Epithelial cell of prostate (primary cell): ENCODE data around the gene C20orf141.

Source experiments
- DNase-seq: peaks from one replicate; pipeline ENCODE4 v3.0.0-alpha.2; 2011; ENCODE audit warnings: low read depth, low spot score
- H3K27ac ChIP-seq: fragments of 450-650 bp; 2 replicates; pipeline ENCODE4 v1.5.1; 2017; ENCODE audit warnings: mild to moderate bottlenecking

Gene C20orf141

DNA sequence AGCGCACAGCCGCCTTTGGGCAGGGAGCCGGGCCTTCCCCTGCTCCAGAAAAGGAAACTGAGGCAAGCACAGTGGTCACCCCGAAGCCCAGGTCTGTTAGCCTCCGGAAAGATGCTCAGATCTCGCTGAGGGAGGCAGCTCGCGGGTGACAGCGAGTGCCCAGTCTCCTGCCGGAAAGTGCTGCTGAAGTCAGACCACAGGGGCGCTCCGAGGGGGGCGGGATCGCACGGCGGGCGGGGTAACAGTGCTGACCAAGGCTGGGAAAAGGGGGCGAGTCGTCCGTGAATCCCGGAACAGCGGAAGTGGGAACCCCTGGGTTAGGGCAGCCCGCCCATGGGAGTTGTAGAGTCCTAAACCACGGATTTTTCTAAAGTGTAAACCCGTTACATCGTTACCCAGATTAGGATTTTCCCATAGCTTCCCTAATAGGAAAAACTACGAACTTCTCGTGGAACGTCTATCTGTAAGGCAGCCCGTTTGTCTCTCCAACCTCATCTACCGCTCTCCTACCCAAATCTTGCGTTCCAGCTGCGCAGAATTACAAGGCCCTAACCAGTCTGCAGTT lies 26.3 kb downstream of the C20orf141 start:
- DNase-seq, result no peak

DNA sequence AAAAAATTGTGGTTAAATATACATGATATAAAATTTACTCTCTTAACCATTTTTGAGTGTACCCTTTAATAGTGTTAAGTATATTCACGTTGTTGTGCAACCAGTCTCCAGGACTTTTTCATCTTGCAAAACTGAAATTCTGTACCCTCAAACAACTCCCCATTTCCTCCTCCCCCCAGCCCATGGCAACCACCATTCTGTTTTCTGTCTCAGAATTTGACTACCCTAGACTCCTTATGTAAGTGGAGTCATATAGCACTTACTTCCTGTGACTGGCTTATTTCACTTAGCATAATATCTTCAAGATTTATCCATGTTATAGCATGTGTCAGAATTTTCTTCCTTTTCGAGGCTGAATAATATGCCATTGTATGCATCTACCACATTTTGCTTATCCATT lies 30.8 kb downstream of the C20orf141 start:
- no peak for DNase-seq
- H3K27ac ChIP-seq, result no peak overlapping the region

More for the DNA sequence above, 26.3 kb downstream of the C20orf141 start:
- H3K27ac ChIP-seq, result peak overlapping the region; percentile 54

DNA sequence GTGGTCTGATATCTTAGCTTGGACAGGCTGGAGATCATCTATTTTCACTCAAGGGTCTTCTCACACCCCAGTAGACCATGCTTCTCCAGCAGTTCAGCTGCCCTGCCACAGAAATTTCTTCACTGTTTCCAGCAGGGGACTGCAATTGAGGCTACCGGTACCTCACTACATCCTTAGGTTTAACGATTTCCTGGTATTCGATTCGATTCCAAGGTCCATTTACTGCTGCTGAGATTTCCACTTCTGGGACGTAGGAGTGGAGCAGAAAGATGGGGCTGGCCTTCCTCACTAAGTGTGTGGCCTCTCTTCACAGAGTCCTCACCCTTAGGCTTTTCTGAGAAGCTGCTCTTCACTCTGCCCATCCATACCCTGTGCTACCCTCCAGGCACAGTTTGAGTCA lies 31.9 kb downstream of the C20orf141 start:
- no peak for DNase-seq
- H3K27ac ChIP-seq, result no peak overlapping the region

DNA sequence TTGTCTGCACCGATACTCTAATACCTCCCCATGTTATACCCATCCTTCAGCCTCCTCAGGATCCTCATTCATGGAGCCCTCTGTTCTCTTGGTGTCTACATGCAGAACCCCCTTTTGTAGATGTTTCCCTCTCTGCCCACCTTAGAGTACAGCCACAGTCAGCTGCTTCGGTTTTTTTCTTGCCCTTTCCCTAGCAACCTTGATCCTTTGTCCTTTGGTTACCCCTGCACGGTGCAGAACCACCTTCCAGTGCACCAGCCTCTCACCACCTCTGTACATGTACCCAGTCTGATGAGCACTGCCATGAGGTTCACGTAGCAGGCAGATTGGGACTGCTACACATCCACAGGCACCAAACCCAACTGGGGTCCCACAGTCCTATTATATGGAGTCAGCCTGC lies 33.0 kb downstream of the C20orf141 start:
- no peak overlapping the region for H3K27ac ChIP-seq
- no peak for DNase-seq

DNA sequence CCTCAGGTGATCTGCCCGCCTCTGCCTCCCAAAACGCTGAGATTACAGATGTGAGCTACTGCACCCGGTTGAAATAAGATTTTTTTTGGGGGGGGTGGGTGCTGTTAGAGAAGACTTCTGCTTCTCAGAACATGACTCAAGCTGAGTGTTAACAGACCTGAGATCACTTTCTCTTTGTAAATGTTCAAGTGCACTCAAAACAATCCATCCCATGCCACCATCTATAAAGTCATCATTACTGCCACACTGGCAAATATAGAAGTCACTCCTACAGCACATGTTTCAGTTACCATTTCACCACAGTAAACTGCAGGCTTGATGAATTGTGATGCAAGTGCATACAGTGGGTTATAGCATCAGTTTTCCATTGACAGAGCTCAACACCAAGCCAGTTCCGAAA lies 34.7 kb downstream of the C20orf141 start:
- DNase-seq, result no peak
- H3K27ac ChIP-seq, result no peak overlapping the region

DNA sequence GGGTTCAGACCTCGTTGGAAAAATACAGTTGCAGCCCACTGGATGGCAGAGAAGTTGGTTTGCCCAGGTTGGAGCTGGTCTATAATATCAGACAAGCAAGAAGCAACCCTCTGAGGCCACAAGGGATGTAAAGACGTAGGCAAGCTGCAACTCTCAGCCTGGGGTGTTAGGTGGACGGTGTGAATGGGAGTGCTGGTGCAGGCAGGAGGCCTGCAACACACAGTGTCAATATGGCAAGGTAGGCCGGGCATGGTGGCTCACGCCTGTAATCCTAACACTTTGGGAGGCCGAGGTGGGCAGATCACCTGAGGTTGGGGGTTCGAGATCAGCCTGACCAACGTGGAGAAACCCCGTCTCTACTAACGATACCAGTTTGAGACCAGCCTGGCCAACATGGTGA lies 36.3 kb downstream of the C20orf141 start:
- no peak for DNase-seq
- no peak overlapping the region for H3K27ac ChIP-seq

DNA sequence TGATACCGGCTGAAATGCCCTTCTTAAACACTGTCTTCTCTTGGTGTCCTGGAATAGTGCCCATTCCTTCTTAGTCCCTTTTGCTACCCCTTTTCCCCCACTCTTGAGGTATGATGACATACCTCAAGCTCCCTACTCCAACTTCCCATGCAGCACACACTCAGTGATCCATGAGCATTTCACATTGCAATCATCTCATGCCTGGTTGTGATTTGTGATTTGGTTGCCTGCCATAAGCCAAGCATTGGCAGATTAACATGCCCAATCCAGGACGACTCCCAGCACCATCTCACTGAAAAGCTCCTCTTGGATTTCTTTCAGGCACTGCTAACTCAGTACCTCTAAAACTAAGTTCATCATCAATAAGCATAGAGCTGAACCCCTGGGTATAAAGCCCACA lies 43.8 kb downstream of the C20orf141 start:
- DNase-seq, result no peak
- H3K27ac ChIP-seq, result no peak overlapping the region

DNA sequence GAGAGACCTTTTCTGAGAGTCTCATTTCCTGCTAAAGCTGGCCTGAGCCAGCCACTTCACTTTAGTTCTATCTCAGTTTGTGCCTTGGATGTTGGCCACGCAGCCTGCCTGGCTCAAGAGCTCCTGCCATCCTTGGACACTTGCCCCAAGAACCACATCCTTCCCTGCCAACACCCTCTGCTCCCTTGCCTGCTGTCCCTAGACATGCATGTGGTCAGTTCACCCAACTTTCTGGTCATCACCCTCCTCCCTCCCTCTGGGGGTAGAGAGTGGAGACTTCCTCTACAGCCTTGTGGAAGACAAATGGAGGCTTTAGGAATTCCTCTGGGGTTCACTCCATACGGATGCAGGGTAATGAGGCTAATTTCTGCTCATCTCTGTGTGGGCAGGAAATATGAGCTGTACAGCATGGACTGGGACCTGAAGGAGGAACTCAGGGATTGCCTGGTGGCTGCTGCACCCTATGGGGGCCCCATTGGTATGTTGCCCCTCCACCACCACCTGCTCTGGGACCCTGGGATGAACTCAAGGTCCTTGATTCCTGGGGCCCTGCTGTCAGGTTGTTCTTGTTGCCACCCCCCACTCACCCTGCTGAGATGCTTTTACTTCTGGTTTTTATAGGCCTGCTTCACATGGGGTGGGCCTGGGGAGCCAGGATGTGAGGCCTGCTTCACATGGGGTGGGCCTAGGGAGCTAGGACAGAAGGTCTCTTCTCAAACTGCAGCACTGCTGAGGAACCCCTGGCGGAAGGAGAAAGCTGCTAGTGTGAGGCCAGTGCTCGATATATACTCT lies 44.7 kb downstream of the C20orf141 start:
- DNase-seq, result no peak
- no peak overlapping the region for H3K27ac ChIP-seq

DNA sequence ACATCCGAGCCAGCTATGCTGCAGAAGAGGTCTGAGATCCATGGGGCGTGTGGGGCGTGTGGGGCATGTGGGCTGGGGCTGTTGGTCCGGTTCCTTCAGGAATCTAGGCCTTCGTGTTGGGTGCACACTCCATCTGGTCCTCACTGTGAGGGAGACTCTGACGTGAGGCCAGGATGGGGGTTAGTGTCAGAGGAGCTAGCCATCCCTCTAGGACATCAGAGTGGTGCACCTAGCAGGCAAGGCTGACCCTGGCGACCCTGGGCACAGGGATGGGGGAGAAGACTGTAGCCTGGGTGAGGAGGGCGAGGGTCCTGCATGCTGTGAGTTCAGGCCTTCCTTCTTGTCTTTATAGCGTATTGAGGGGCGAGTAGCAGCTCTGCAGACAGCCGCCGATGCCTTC lies 49.8 kb downstream of the C20orf141 start:
- no peak for DNase-seq
- no peak overlapping the region for H3K27ac ChIP-seq

DNA sequence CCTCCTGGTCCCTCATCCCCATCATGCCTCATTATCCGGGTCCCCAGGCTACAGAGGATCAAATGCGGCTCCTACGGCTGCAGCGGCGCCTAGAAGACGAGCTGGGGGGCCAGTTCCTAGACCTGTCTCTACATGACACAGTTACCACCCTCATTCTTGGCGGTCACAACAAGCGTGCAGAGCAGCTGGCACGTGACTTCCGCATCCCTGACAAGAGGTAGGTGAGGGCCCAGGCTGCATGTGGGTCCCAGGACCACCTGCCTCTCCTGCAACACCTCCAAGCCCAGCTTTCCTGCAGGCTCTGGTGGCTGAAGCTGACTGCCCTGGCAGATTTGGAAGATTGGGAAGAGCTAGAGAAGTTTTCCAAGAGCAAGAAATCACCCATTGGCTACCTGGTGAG lies 50.3 kb downstream of the C20orf141 start:
- H3K27ac ChIP-seq, result no peak overlapping the region
- no peak for DNase-seq
